GM12801 (cell line): Measurements from ENCODE around the gene ANO3.

Experiments
- CTCF ChIP-seq: IDR thresholded peaks from one replicate; pipeline ENCODE4 v1.5.1; 2011; ENCODE audit warnings: control low read depth; ENCODE audit not compliant: insufficient read length; ENCODE audit errors: extremely low read depth

Gene ANO3

GRCh38 chr11:26584818-26585217 lies 252.9 kb downstream of the ANO3 start:
- no peak for TF ChIP-seq CTCF

- no peak for TF ChIP-seq CTCF
These were observed 255.1 kb downstream of the ANO3 start for GRCh38 chr11:26587073-26587472.

GRCh38 chr11:26593691-26594090 lies 261.8 kb downstream of the ANO3 start:
- no peak for TF ChIP-seq CTCF

- no peak for TF ChIP-seq CTCF
These were observed 266.0 kb downstream of the ANO3 start for GRCh38 chr11:26597899-26598298.

GRCh38 chr11:26599425-26599824 lies 267.5 kb downstream of the ANO3 start:
- TF ChIP-seq CTCF, result no peak

- no peak for TF ChIP-seq CTCF
These were observed 268.0 kb downstream of the ANO3 start for GRCh38 chr11:26599876-26600434.

- no peak for TF ChIP-seq CTCF
These were observed 276.0 kb downstream of the ANO3 start for GRCh38 chr11:26607725-26608506.
